Brain microvascular endothelial cell (primary cell): ENCODE measurements around the gene RIMS1.

ENCODE experiments used
- DNase-seq: peaks from one replicate; pipeline ENCODE4 v3.0.0-alpha.2; 2020
- H3K27ac ChIP-seq: fragments of 250-450 bp; sonication (Bioruptor Pico); 2 replicates; pipeline ENCODE4 v1.5.1; 2020; ENCODE audit warnings: mild to moderate bottlenecking, moderate library complexity
- H3K27me3 ChIP-seq: fragments of 250-450 bp; sonication (Bioruptor Pico); replicated peaks from 2 replicates; pipeline ENCODE4 v1.5.1; 2020; ENCODE audit warnings: mild to moderate bottlenecking
- H3K36me3 ChIP-seq: fragments of 250-450 bp; sonication (Bioruptor Pico); replicated peaks from 2 replicates; pipeline ENCODE4 v1.5.1; 2020; ENCODE audit warnings: mild to moderate bottlenecking
- H3K4me3 ChIP-seq: 2 replicates; pipeline ENCODE4 v1.5.1; 2011; ENCODE audit warnings: low read depth, mild to moderate bottlenecking, control low read depth, low read length, moderate library complexity
- CTCF ChIP-seq: IDR thresholded peaks from 2 replicates; pipeline ENCODE4 v1.5.1; 2011; ENCODE audit warnings: low read depth, mild to moderate bottlenecking, moderate library complexity, low read length, control low read depth, inconsistent platforms; ENCODE audit errors: missing control alignments
- in situ Hi-C: cut with HindIII; loops from 2 replicates; pipeline ENCODE4 v1.10.0; 2017; ENCODE audit warnings: low sequenced_read_pairs, low pct_ligation_motif_present

The RIMS1 gene

GRCh38 chr6:72446430-72446829 is 560.1 kb downstream of the RIMS1 start:
- in situ Hi-C loops: no loop called here
- no peaks in the 10 kb centered on the region for H3K36me3 ChIP-seq
- no peaks in the 10 kb centered on the region for H3K27me3 ChIP-seq
- H3K4me3 ChIP-seq: no peak overlapping the region
- DNase-seq: peak; percentile 6
- no peak overlapping the region for H3K27ac ChIP-seq
- TF ChIP-seq CTCF: no peak
